A673 (cell line): ENCODE measurements around the gene HDAC4. TPM values are rescaled to one million over a fixed set of nuclear protein-coding genes. Genes with fewer than 3 reads are reported as not detected.

Experiments
- BruUV-seq: library from RNA; stranded (reverse); fragments of 400-500 nt; replicated peaks from 2 replicates; lab custom pipeline; 2021; lab: Mats Ljungman, UMichigan
- CTCF ChIA-PET: fragments of 300-600 bp; sonication (Branson Sonifier 250); formaldehyde crosslinking; loops from one replicate; lab custom pipeline; 2022; ENCODE audit warnings: antibody characterized with exemption; lab: Charles Lee
- POLR2A ChIA-PET: fragments of 300-600 bp; sonication (Branson Sonifier 250); formaldehyde crosslinking; loops from one replicate; lab custom pipeline; 2022; ENCODE audit warnings: antibody characterized with exemption; ENCODE audit not compliant: low non-redundant PET; lab: Charles Lee
- DNase-seq: peaks from one replicate; pipeline ENCODE4 v3.0.0-alpha.2; 2015; ENCODE audit warnings: low spot score
- H3K27ac ChIP-seq: fragments of 200-600 bp; sonication (generic); 2 replicates; pipeline ENCODE4 v1.5.1; 2016; ENCODE audit warnings: mixed run types, low read depth, mild to moderate bottlenecking, mixed read lengths, antibody characterized with exemption, low read length; ENCODE audit not compliant: poor library complexity, severe bottlenecking
- H3K27me3 ChIP-seq: fragments of 200-600 bp; sonication (generic); replicated peaks from 2 replicates; pipeline ENCODE4 v1.6.1; 2017; ENCODE audit warnings: mixed run types, low read depth, mild to moderate bottlenecking, mixed read lengths, antibody characterized with exemption, low read length; ENCODE audit not compliant: insufficient read depth, poor library complexity
- H3K36me3 ChIP-seq: fragments of 200-600 bp; sonication (generic); 2 replicates; pipeline ENCODE4 v1.6.1; 2016; ENCODE audit warnings: mixed run types, mild to moderate bottlenecking, mixed read lengths, antibody characterized with exemption, low read length; ENCODE audit not compliant: insufficient read depth, poor library complexity, severe bottlenecking
- H3K4me1 ChIP-seq: fragments of 200-600 bp; sonication (generic); 2 replicates; pipeline ENCODE4 v1.6.1; 2017; ENCODE audit warnings: mixed run types, mild to moderate bottlenecking, mixed read lengths, antibody characterized with exemption, low read length; ENCODE audit not compliant: insufficient read depth, poor library complexity, severe bottlenecking
- H3K4me3 ChIP-seq: fragments of 200-600 bp; sonication (generic); 2 replicates; pipeline ENCODE4 v1.5.1; 2016; ENCODE audit warnings: low read depth, mixed run types, mild to moderate bottlenecking, mixed read lengths, low read length; ENCODE audit not compliant: poor library complexity, severe bottlenecking
- H3K9me3 ChIP-seq: fragments of 200-600 bp; sonication (generic); 2 replicates; pipeline ENCODE4 v1.6.1; 2016; ENCODE audit warnings: mixed run types, low read depth, mild to moderate bottlenecking, mixed read lengths, antibody characterized with exemption, low read length; ENCODE audit not compliant: poor library complexity, severe bottlenecking
- CTCF ChIP-seq: fragments of 300-800, 200-600 bp; sonication (generic); conservative IDR thresholded peaks from 2 replicates; pipeline ENCODE4 v1.5.1; 2017; ENCODE audit warnings: low read depth, mild to moderate bottlenecking, antibody characterized with exemption, low read length, moderate library complexity, mixed read lengths
- EZH2 ChIP-seq: fragments of 200-600 bp; sonication (generic); IDR thresholded peaks from 2 replicates; pipeline ENCODE4 v1.6.1; 2017; ENCODE audit warnings: borderline replicate concordance, low read depth, mild to moderate bottlenecking, mixed read lengths, antibody characterized with exemption, low read length; ENCODE audit not compliant: poor library complexity, severe bottlenecking
- intact Hi-C: fragments of 100-400 bp; cut with micrococcal nuclease; formaldehyde crosslinking; loops from one replicate; pipeline ENCODE4 v1.10.0; 2022; ENCODE audit not compliant: unreplicated experiment
- total RNA-seq: library from RNA; stranded (reverse); gene quantifications from 2 replicates; pipeline ENCODE4 v1.2.3, GENCODE V29; 2021

The HDAC4 gene
- total RNA-seq, 1 experiment from 2014 or later: 40.0 TPM

GRCh38 chr2:239041062-239041461 lies 359.8 kb downstream of the HDAC4 start:
- intact Hi-C loops: no loop called here
- no peak overlapping the region for H3K27ac ChIP-seq
- DNase-seq: no peak
- POLR2A ChIA-PET: no interaction called here
- H3K4me1 ChIP-seq: no peaks in the 10 kb centered on the region
- TF ChIP-seq EZH2 (no peak), CTCF (no peak)
- no TSS peak for BruUV-seq
- no peak overlapping the region for H3K4me3 ChIP-seq
- H3K36me3 ChIP-seq: no peaks in the 10 kb centered on the region
- CTCF ChIA-PET: no interaction called here
- no peaks in the 10 kb centered on the region for H3K9me3 ChIP-seq
- no peaks in the 10 kb centered on the region for H3K27me3 ChIP-seq

GRCh38 chr2:239040152-239040761 lies 360.6 kb downstream of the HDAC4 start:
- H3K4me3 ChIP-seq: no peak overlapping the region
- no peaks in the 10 kb centered on the region for H3K4me1 ChIP-seq
- POLR2A ChIA-PET: no interaction called here
- intact Hi-C loops: no loop called here
- no peaks in the 10 kb centered on the region for H3K36me3 ChIP-seq
- H3K9me3 ChIP-seq: no peaks in the 10 kb centered on the region
- DNase-seq: no peak
- BruUV-seq: no TSS peak
- TF ChIP-seq CTCF (no peak), EZH2 (no peak)
- no peaks in the 10 kb centered on the region for H3K27me3 ChIP-seq
- CTCF ChIA-PET: no interaction called here
- H3K27ac ChIP-seq: no peak overlapping the region

GRCh38 chr2:239039479-239039861 lies 361.4 kb downstream of the HDAC4 start:
- Histone ChIP-seq H3K4me1 (no peaks in the 10 kb centered on the region), H3K4me3 (no peak overlapping the region), H3K27me3 (no peaks in the 10 kb centered on the region), H3K27ac (no peak overlapping the region), H3K36me3 (no peaks in the 10 kb centered on the region), H3K9me3 (no peaks in the 10 kb centered on the region)
- ChIA-PET POLR2A (no interaction called here), CTCF (no interaction called here)
- no peak for TF ChIP-seq EZH2
- TF ChIP-seq CTCF: no peak
- no peak for DNase-seq
- no TSS peak for BruUV-seq
- intact Hi-C loops: loop anchor here (10.0 kb wide), 1 partner anchor 945 kb away; no protein-coding TSS in a partner anchor
